GM23338 (cell line): ENCODE data around the gene NPM1. TPM values are rescaled to one million over a fixed set of nuclear protein-coding genes. Genes with fewer than 3 reads are reported as not detected.
A peak's percentile ranks its signal among the peaks of the same experiment; 100 is the strongest.

Experiments used
- ATAC-seq: fragments of 200-7000 bp; cut with Tn5 transposase; 3 replicates; pipeline ENCODE4 v1.9.1; 2020
- DNase-seq: peaks from one replicate; pipeline ENCODE4 v3.0.0-alpha.2; 2015; ENCODE audit warnings: low spot score
- H2AFZ ChIP-seq: fragments of 200-600 bp; sonication (generic); 2 replicates; pipeline ENCODE4 v1.8.0; 2016; ENCODE audit warnings: antibody characterized with exemption, mild to moderate bottlenecking, moderate library complexity
- H3F3A ChIP-seq: fragments of 200-600 bp; sonication (generic); replicated peaks from 2 replicates; pipeline ENCODE4 v1.8.0; 2017; ENCODE audit warnings: antibody characterized with exemption, mixed run types, low read depth
- H3K27ac ChIP-seq: fragments of 200-600 bp; sonication (generic); 2 replicates; pipeline ENCODE4 v1.6.1; 2016; ENCODE audit warnings: low read depth
- H3K27me3 ChIP-seq: fragments of 200-600 bp; sonication (generic); 2 replicates; pipeline ENCODE4 v1.8.0; 2016; ENCODE audit warnings: mild to moderate bottlenecking, mixed run types, moderate library complexity; ENCODE audit not compliant: insufficient read depth
- H3K36me3 ChIP-seq: fragments of 200-600 bp; sonication (generic); 2 replicates; pipeline ENCODE4 v1.8.0; 2016; ENCODE audit warnings: mild to moderate bottlenecking; ENCODE audit not compliant: insufficient read depth
- H3K4me1 ChIP-seq: fragments of 200-600 bp; sonication (generic); 2 replicates; pipeline ENCODE4 v1.8.0; 2016; ENCODE audit warnings: mild to moderate bottlenecking, moderate library complexity; ENCODE audit not compliant: insufficient read depth
- H3K4me2 ChIP-seq: fragments of 200-600 bp; sonication (generic); 2 replicates; pipeline ENCODE4 v1.7.1; 2017; ENCODE audit warnings: mixed run types
- H3K4me3 ChIP-seq: fragments of 200-600 bp; sonication (generic); 2 replicates; pipeline ENCODE4 v1.6.1; 2016; ENCODE audit warnings: mixed run types
- H3K79me2 ChIP-seq: fragments of 200-600 bp; sonication (generic); replicated peaks from 2 replicates; pipeline ENCODE4 v1.8.0; 2017; ENCODE audit warnings: mild to moderate bottlenecking; ENCODE audit not compliant: insufficient read depth
- H3K9me2 ChIP-seq: fragments of 200-600 bp; sonication (generic); 2 replicates; pipeline ENCODE4 v1.8.0; 2017; ENCODE audit not compliant: insufficient read depth
- H4K20me1 ChIP-seq: fragments of 200-600 bp; sonication (generic); replicated peaks from 2 replicates; pipeline ENCODE4 v1.8.0; 2017; ENCODE audit warnings: mild to moderate bottlenecking; ENCODE audit not compliant: insufficient read depth
- H3K27ac Mint-ChIP-seq: 2 replicates; pipeline ENCODE4 v1.8.0; 2020; ENCODE audit warnings: inconsistent platforms, mild to moderate bottlenecking, moderate library complexity, mixed read lengths
- H3K27me3 Mint-ChIP-seq: 3 replicates; pipeline ENCODE4 v1.8.0; 2022; ENCODE audit warnings: low read depth, mild to moderate bottlenecking, moderate library complexity, mixed read lengths, inconsistent platforms; ENCODE audit not compliant: insufficient read depth, poor library complexity
- H3K36me3 Mint-ChIP-seq: 3 replicates; pipeline ENCODE4 v1.8.0; 2021; ENCODE audit warnings: low read depth, mild to moderate bottlenecking, inconsistent platforms, moderate library complexity, mixed read lengths
- H3K4me1 Mint-ChIP-seq: 3 replicates; pipeline ENCODE4 v1.8.0; 2020; ENCODE audit warnings: mild to moderate bottlenecking, inconsistent platforms, mixed read lengths
- H3K4me3 Mint-ChIP-seq: 3 replicates; pipeline ENCODE4 v1.8.0; 2021; ENCODE audit warnings: moderate library complexity, mild to moderate bottlenecking, inconsistent platforms, mixed read lengths
- H3K9me3 Mint-ChIP-seq: 3 replicates; pipeline ENCODE4 v1.8.0; 2020; ENCODE audit warnings: moderate library complexity, mild to moderate bottlenecking, inconsistent platforms, mixed read lengths
- CREB1 ChIP-seq: fragments of 250-450 bp; sonication (Bioruptor Pico); IDR thresholded peaks from 2 replicates; pipeline ENCODE4 v1.5.0; 2020; ENCODE audit warnings: low read depth, mild to moderate bottlenecking, moderate library complexity
- CTCF ChIP-seq, 2 experiments: fragments of 200-600 bp in 1 of 2; sonication (generic) in 1 of 2; conservative IDR thresholded peaks; 2 replicates each; pipeline versions ENCODE4 v1.5.1 to v1.6.1; 2016 to 2017; ENCODE audit warnings: antibody characterized with exemption in 2 of 2, low read depth in 2 of 2, mild to moderate bottlenecking in 2 of 2, moderate library complexity in 1 of 2
- ETS1 ChIP-seq: IDR thresholded peaks from 2 replicates; pipeline ENCODE4 v1.6.1; 2016; ENCODE audit warnings: antibody characterized with exemption
- EZH2 ChIP-seq: fragments of 200-600 bp; sonication (generic); IDR thresholded peaks from one replicate; pipeline ENCODE4 v1.8.0; 2017; ENCODE audit warnings: antibody characterized with exemption, mild to moderate bottlenecking, low read depth; ENCODE audit not compliant: unreplicated experiment
- EZH2phosphoT487 ChIP-seq: fragments of 200-600 bp; sonication (generic); IDR thresholded peaks from one replicate; pipeline ENCODE4 v1.8.1; 2018; ENCODE audit warnings: antibody characterized with exemption; ENCODE audit not compliant: unreplicated experiment
- JUNB ChIP-seq: IDR thresholded peaks from one replicate; pipeline ENCODE4 v1.6.1; 2016; ENCODE audit warnings: antibody characterized with exemption; ENCODE audit not compliant: unreplicated experiment
- NANOG ChIP-seq: IDR thresholded peaks from 2 replicates; pipeline ENCODE4 v1.6.1; 2016; ENCODE audit warnings: antibody characterized with exemption, borderline replicate concordance
- POLR2AphosphoS5 ChIP-seq: IDR thresholded peaks from 2 replicates; pipeline ENCODE4 v1.6.1; 2016; ENCODE audit warnings: antibody characterized with exemption, low read depth
- REST ChIP-seq: IDR thresholded peaks from one replicate; pipeline ENCODE4 v1.6.1; 2018; ENCODE audit warnings: antibody characterized with exemption; ENCODE audit not compliant: unreplicated experiment
- STAT1 ChIP-seq: IDR thresholded peaks from one replicate; pipeline ENCODE4 v1.6.1; 2016; ENCODE audit warnings: antibody characterized with exemption; ENCODE audit not compliant: unreplicated experiment
- ZNF114 ChIP-seq: fragments of 250-450 bp; sonication (Bioruptor Pico); IDR thresholded peaks from 2 replicates; pipeline ENCODE4 v1.5.0; 2020; ENCODE audit warnings: mild to moderate bottlenecking, moderate library complexity
- ZNF331 ChIP-seq: fragments of 250-450 bp; sonication (Bioruptor Pico); IDR thresholded peaks from 2 replicates; pipeline ENCODE4 v1.5.0; 2020; ENCODE audit warnings: low read depth, mild to moderate bottlenecking, moderate library complexity
- long read RNA-seq: library from polyadenylated mRNA; unstranded; transcript quantifications from one replicate; pipeline ENCODE4 v2.0.0, GENCODE V29; 2020; ENCODE audit not compliant: unreplicated experiment
- polyA plus RNA-seq: library from polyadenylated mRNA; unstranded; fragments of >200 nt; fragmentation: Nextera tagmentation; extraction: Ambion mirVana; gene quantifications from 2 replicates; pipeline ENCODE4 v1.2.1, GENCODE V29; 2016
- total RNA-seq: library from RNA; depleted of rRNA; stranded (reverse); fragments of >200 nt; shearing (Covaris generic); gene quantifications from 2 replicates; pipeline ENCODE4 v1.2.3, GENCODE V29; 2014; rRNA removed
- TF ChIP-seq, protein P1 (sequence below): fragments of 250-450 bp; sonication (Bioruptor Pico); IDR thresholded peaks from 2 replicates; pipeline ENCODE4 v1.5.0; 2020; ENCODE audit warnings: mild to moderate bottlenecking, moderate library complexity

The NPM1 gene
- total RNA-seq (2,727 and 5,242 TPM in 2 replicates), polyA plus RNA-seq (3,739 and 3,980 TPM in 2 replicates)
- long read RNA-seq, transcript NPM1-201 (11 exons, 1,758 nt): major isoform, 5,303 of 5,893 reads
- long read RNA-seq, transcript NPM1-203 (10 exons, 1,598 nt): minor isoform, 187 of 5,893 reads
- long read RNA-seq, transcript NPM1-202 (10 exons, 1,237 nt): minor isoform, 71 of 5,893 reads
- long read RNA-seq, transcript NPM1-205 (5 exons, 670 nt): minor isoform, 6 of 5,893 reads
- long read RNA-seq, partial matches to known transcripts: 73 of 5,893 reads
- long read RNA-seq, other reads (novel, unspliced or antisense): 253 of 5,893 reads

DNA sequence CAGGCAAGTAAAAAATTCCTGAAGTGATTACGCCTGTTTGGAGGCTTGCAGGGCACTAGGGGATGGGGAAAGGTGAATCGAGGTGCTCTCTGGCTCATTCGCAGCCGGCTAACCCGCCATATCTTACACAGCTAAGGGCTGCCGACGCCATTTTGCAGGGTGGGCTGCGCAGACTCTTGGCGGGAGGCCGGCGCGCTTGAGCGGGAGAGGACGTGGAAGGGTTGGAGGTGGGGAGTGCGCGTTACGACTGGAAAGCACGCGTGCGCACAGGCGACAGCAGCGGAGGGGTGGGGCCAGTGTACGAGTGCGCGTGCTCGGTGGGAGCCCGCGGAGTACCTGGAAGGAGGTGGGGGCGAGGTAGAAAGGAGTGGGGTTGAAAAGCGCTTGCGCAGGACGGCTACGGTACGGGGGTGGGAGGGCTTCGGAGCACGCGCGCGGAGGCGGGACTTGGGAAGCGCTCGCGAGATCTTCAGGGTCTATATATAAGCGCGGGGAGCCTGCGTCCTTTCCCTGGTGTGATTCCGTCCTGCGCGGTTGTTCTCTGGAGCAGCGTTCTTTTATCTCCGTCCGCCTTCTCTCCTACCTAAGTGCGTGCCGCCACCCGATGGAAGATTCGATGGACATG, at the start of gene NPM1:
NPM1 (plus strand) TSS at position 505 of the 625 bp plus-strand sequence; CDS start at position 605, 100 bp downstream.
- peaks cover 39% of the 10 kb centered on the region for H3K36me3 ChIP-seq
- no peaks in the 10 kb centered on the region for H3K27me3 ChIP-seq
- peak within 1 kb of the TSS; percentile 88 for H3K4me3 ChIP-seq
- H3K9me3 Mint-ChIP-seq: peaks cover 16% of the 10 kb centered on the region
- DNase-seq (peak; percentile 99), ATAC-seq (peak; percentile 83)
- peaks cover 15% of the 10 kb centered on the region for H3K4me1 Mint-ChIP-seq
- H2AFZ ChIP-seq: peak within 1 kb of the TSS; percentile 78; the same call in 1 of the 2 replicates
- peak within 1 kb of the TSS; percentile 98 for H3K27ac ChIP-seq
- peaks cover 50% of the 10 kb centered on the region for H3K36me3 Mint-ChIP-seq
- H3K4me1 ChIP-seq: peaks cover 21% of the 10 kb centered on the region
- peak within 1 kb of the TSS; percentile 100 for H3K4me3 Mint-ChIP-seq
- peaks cover 12% of the 10 kb centered on the region; the same call in 1 of the 2 replicates for H3F3A ChIP-seq
- peaks cover 40% of the 10 kb centered on the region for H4K20me1 ChIP-seq
- peak within 1 kb of the TSS; percentile 100 for H3K27ac Mint-ChIP-seq
- H3K9me2 ChIP-seq: no peaks in the 10 kb centered on the region
- no peak for TF ChIP-seq JUNB
- no peak for TF ChIP-seq REST
- TF ChIP-seq POLR2AphosphoS5: peak; percentile 92
- TF ChIP-seq NANOG: no peak
- no peak for TF ChIP-seq EZH2
- no peak for TF ChIP-seq EZH2phosphoT487
- TF ChIP-seq ZNF114 (CRISPR knock-in tag): peak; percentile 99
- no peak for TF ChIP-seq CTCF (conservative IDR thresholded peaks at IDR 0.05; ENCODE audit: low read depth in 2 of 2)
- TF ChIP-seq ZNF331 (CRISPR knock-in tag): no peak
- 0 out of 2 replicates have a peak, but pooled peaks have one; percentile 3 for TF ChIP-seq CREB1 (CRISPR knock-in tag)
- TF ChIP-seq ETS1: peak; percentile 49; the same call in 1 of the 2 replicates
- TF ChIP-seq STAT1: no peak
- TF ChIP-seq, protein P1, sequence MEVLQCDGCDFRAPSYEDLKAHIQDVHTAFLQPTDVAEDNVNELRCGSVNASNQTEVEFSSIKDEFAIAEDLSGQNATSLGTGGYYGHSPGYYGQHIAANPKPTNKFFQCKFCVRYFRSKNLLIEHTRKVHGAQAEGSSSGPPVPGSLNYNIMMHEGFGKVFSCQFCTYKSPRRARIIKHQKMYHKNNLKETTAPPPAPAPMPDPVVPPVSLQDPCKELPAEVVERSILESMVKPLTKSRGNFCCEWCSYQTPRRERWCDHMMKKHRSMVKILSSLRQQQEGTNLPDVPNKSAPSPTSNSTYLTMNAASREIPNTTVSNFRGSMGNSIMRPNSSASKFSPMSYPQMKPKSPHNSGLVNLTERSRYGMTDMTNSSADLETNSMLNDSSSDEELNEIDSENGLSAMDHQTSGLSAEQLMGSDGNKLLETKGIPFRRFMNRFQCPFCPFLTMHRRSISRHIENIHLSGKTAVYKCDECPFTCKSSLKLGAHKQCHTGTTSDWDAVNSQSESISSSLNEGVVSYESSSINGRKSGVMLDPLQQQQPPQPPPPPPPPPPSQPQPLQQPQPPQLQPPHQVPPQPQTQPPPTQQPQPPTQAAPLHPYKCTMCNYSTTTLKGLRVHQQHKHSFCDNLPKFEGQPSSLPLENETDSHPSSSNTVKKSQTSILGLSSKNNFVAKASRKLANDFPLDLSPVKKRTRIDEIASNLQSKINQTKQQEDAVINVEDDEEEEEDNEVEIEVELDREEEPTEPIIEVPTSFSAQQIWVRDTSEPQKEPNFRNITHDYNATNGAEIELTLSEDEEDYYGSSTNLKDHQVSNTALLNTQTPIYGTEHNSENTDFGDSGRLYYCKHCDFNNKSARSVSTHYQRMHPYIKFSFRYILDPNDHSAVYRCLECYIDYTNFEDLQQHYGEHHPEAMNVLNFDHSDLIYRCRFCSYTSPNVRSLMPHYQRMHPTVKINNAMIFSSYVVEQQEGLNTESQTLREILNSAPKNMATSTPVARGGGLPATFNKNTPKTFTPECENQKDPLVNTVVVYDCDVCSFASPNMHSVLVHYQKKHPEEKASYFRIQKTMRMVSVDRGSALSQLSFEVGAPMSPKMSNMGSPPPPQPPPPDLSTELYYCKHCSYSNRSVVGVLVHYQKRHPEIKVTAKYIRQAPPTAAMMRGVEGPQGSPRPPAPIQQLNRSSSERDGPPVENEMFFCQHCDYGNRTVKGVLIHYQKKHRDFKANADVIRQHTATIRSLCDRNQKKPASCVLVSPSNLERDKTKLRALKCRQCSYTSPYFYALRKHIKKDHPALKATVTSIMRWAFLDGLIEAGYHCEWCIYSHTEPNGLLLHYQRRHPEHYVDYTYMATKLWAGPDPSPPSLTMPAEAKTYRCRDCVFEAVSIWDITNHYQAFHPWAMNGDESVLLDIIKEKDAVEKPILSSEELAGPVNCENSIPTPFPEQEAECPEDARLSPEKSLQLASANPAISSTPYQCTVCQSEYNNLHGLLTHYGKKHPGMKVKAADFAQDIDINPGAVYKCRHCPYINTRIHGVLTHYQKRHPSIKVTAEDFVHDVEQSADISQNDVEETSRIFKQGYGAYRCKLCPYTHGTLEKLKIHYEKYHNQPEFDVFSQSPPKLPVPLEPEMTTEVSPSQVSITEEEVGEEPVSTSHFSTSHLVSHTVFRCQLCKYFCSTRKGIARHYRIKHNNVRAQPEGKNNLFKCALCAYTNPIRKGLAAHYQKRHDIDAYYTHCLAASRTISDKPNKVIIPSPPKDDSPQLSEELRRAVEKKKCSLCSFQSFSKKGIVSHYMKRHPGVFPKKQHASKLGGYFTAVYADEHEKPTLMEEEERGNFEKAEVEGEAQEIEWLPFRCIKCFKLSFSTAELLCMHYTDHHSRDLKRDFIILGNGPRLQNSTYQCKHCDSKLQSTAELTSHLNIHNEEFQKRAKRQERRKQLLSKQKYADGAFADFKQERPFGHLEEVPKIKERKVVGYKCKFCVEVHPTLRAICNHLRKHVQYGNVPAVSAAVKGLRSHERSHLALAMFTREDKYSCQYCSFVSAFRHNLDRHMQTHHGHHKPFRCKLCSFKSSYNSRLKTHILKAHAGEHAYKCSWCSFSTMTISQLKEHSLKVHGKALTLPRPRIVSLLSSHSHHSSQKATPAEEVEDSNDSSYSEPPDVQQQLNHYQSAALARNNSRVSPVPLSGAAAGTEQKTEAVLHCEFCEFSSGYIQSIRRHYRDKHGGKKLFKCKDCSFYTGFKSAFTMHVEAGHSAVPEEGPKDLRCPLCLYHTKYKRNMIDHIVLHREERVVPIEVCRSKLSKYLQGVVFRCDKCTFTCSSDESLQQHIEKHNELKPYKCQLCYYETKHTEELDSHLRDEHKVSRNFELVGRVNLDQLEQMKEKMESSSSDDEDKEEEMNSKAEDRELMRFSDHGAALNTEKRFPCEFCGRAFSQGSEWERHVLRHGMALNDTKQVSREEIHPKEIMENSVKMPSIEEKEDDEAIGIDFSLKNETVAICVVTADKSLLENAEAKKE: no peak
- peak within 1 kb of the TSS; percentile 92 for H3K4me2 ChIP-seq
- peaks cover 26% of the 10 kb centered on the region for H3K27me3 Mint-ChIP-seq
- H3K79me2 ChIP-seq: peaks cover 49% of the 10 kb centered on the region
